Amniotic epithelial cell (primary cell): ENCODE data around the gene C19orf33.
"Not testable (repeated sequence)": the region's sequence is repeated elsewhere in the genome, so short reads cannot be mapped to it uniquely, and the experiment has no call there.

ENCODE experiments used
- DNase-seq: peaks from one replicate; pipeline ENCODE4 v3.0.0-alpha.2; 2010; ENCODE audit warnings: low read depth

C19orf33 gene

GRCh38 chr19:38303517-38304351 is at the start of gene C19orf33:
Gene C19orf33, plus strand, starts transcription at chr19:38304251. Its CDS starts 11 bp downstream, at chr19:38304262.
- peak; percentile 9 for DNase-seq

- DNase-seq = no peak
Observed at GRCh38 chr19:38255383-38256014, 48.6 kb upstream of the C19orf33 start.

DNA sequence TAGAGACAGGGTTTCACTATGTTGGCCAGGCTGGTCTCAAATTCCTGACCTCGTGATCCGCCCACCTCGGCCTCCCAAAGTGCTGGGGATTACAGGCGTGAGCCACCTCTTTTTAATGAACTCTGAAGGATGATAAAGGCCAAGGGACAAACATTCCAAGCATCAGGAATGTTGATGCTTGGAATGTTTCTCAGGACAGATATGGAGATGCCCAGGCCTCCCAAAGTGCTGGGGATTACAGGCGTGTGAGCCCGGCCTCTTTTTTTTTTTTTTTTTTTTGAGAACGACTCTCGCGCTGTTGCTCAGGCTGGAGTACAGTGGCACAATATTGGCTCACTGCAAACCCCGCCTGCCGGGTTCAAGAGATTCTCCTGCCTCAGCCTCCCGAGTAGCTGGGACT is 42.1 kb upstream of the C19orf33 start:
- not testable (repeated sequence) for DNase-seq

DNA sequence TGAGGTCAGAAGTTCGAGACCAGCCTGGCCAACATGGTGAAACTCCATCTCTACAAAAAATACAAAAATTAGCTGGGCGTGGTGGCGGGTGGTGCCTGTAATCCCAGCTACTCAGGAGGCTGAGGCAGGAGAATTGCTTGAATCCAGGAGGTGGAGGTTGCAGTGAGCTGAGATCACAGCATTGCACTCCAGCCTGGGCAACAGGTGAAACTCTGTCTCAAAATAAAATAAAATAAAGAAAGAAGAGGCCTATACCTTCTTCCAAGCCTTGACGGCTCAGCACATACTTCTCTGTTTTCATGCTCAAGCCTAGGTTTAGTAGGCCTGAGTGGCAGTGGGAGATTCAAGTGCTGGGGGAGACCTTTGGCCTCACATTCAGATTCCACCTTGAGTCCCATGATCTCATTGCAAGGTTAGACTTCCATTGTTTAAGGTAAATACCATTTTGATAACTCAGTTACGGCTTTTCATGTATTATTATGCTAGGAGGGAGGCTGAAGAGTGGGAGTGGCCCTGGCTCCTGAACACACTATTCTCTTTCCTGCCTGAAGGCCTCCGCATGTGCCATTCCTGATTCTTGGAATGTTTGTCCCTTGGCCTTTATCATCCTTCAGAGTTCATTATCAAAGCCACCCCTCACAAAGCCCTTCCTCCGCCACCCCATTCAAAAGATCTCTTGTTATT is 41.3 kb upstream of the C19orf33 start:
- DNase-seq = no peak

DNA sequence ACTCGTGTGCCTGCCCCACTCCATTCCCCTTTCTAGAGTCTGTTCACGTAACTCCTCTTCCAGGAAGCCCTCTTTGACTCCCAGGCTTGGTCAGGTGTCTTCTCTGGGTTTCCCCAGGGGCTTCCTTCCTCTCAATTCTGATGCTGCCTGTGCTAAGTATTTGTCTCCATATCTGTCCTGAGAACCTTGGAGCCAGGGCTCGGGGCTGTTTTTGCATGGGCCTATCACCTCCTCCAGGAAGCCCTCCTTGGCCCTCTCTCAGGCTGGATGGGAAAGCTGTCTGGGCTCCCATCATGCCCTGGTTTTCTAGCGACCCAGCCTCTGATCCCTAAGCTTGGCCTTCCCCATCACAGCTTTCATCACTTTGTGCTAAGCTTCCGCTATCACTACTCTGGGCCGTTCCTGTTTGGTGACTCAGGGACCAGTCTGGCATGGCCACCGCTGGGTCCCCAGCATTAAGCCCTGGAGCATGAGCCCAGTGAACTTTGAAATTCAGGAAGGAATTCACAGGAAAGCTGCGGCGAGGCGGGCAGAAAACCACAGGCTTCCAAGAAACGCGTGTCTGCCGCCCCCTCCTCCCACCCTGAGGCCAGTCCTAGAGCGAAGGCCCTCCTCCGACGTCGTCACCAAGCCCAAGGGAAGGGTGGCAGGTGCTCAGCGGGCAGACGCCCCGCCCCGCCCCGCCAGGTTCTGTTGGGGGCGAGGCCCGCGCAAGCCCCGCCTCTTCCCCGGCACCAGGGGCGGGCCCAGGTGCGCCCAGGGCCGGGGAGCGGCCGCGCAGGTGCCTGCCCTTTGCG is 40.2 kb upstream of the C19orf33 start:
- no peak for DNase-seq

GRCh38 chr19:38264486-38265212 is 39.4 kb upstream of the C19orf33 start, which contains the start of gene SPINT2:
Gene SPINT2, plus strand, starts transcription at chr19:38264573. Its CDS starts 320 bp downstream, at chr19:38264893.
- no peak for DNase-seq

- no peak for DNase-seq
Observed at GRCh38 chr19:38265213-38265861, 38.7 kb upstream of the C19orf33 start.

- DNase-seq = no peak
Observed at GRCh38 chr19:38265921-38266429, 38.1 kb upstream of the C19orf33 start.

DNA sequence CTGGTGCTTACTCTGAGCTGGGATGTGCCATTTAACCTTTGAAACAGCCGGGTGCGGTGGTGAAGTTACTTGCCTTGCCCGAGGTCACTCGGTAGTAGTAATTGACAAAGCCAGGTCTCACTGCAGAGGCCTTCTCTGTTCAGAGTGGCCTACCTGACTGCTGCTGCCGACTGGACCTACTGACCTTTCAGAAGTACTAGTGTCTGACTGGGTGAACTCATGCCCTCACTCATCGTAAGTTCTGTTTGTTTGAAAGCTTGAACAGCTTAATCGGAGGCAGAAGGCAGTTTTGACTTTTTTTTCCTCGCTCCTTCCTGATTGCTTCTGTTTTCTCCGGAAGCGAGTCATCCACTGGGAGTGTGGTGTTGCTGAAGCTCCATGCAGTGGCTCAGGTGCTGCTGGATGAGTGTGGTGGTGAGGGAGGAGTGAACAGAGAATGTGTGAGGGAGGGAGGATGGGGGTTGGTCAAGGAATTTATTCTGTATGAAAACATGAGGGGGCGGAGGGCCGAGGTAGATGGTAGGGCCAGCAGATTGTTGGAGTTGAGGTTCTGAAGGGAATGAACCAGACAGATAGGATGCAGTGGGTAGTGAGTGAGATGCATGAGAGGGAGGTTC is 37.0 kb upstream of the C19orf33 start:
- peak; percentile 79 for DNase-seq

GRCh38 chr19:38267761-38268483 is 36.1 kb upstream of the C19orf33 start:
- DNase-seq = no peak

DNA sequence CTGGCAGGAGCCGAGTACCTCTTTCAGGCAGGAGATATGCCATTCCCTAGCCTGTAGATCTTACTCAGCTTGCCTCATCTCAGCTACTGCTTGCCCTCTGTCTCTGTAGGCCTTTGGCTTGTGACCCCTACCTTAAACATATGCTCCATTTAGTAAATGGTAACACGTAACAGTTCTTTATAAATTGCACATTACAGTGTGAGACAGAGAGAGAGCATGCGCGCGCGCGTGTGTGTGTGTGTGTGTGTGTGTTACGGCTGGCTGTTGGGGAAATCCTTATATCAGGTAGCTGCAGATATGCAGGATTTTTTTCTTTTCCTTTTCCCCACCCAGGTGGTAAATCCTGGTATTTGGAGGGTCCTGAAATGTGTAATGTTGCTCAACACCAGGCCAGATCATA is 35.5 kb upstream of the C19orf33 start:
- no peak for DNase-seq

DNA sequence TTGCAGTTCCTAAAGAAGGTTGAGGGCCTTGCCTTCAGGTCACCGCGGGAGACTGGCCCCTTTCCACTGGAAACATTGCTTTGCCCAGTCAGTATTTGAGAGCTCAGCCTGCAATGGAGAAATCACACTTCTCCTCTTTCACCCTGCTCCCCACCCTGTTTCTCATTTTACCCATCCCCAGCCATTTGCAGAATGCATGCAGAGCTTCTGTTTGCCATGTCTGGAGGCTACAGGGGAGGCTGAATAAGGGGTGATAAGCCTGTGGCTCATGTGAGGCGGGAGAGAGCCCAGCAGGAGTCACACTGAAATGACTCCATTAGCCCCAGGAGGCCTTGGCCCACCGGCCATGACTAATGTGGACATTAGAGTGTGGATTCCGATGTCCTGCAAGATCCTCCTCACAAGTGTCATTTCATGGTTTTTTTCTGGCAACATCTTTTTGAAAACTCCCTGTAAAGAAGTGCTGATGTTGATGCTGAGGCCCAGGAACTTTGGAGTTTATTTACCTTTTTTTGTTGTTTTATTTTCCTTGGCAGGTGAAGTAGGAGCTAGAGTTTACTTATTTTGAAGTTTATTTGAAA is 33.4 kb upstream of the C19orf33 start:
- DNase-seq = no peak

DNA sequence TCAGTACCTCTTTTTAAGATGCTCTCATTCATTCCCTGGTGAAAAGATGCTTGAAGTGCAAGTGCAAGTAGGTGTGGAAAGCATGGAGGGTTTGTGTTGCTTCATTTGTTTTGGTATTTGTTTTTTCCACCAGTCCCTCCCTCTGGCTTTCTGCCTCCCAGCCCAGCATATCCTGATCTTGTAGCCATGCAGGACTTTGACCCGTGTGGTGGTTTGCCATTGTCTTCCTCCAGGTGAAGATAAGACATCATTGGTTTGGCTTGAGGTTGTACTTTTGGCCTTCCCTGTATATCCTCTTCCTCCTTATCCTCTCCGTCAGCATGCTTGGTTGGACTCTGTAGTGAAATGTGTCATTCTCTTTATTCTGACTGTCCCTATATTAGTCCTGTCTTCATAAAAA is 30.6 kb upstream of the C19orf33 start:
- no peak for DNase-seq

DNA sequence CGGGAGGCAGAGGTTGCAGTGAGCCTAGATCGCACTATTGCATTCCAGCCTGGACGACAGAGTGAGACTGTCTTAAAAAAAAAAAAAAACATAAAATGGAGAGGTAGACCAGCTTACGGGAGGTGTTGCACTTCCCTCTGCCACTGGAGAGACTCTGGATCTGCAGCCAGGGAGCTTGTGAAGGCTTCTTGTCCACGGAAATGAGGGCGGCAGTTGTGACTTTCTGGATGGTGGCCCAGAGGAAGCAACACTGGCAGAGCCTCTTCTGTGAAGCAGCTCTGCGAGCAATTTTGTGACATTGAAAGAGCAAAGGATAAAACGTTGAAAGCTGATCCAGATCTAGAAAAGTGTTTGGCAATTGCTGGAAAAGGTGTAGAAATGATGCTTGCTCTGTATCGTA is 29.3 kb upstream of the C19orf33 start:
- no peak for DNase-seq

DNA sequence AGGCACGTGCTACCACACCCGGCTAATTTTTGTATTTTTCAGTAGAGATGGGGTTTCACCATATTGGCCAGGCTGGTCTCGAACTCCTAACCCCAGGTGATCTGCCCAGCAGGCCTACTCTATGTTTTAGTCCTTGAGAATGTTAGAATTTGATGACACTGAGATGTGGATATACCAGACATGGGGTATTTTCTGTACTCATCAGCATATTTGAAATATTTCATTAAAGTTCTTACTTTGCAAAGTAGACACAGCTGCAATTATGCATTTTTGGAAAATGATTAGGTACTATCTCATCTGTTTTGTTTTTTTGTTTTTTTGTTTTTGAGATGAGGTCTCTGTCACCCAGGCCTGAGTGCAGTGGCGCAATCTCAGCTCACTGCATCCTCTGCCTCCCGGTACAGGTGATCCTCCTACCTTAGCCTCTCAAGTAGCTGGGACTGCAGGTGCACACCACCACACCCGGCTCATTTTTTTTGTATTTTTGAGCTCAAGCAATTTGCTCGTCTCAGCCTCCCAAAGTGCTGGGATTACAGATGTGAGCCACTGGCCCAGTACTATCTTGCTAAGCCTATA is 27.0 kb upstream of the C19orf33 start:
- DNase-seq = no peak

DNA sequence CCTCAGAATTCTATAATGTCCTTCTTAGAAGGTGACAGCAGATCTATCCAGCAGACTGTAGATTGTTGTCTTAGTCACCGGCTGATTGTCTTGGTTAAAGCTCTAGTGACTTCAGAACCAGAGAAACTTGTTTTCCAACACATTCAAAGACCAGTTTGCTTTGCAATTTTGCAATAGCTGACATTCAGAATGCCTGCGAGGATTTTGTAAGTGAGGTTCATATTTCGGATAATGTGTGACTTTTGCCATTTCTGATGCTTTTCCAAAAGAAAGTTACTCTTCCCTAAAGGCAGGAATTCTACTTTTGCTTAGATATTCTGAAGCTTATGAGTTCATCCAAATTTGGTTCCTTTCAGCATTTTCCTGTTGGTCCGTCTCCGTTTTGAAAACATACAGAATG is 26.5 kb upstream of the C19orf33 start:
- peak; percentile 39 for DNase-seq

DNA sequence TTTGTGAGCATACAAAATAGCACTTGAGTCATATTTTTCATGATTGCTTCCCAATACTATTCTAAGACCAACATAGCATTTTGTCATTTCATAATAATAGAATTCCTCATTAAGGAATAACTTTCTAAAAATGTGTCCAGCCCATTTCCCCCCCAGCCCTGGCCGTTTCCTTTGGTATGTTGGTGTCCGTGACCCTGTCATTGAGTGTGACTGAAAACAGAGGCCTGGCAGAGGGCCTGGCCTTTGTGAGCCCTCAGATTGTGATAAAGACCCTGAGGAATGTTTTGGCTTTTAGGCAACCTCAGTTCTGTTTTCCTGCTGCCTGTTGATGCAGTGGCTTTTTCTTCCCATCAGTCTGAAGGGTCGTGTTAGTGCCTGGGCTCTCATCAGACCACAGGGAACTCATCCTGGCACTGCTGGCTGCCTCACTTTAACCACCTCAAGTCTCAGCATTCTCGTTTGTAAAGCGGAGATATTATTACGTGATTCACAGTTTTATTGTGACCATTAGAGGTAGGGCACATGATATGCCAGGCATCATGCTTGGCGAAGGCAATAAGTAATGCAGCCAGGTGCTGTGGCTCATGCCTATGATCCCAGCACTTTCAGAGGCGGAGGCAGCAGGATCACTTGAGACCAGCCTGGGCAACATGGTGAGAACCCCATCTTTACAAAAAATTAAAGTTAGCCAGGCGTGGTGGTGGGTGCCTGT is 25.9 kb upstream of the C19orf33 start:
- DNase-seq = peak; percentile 59

- DNase-seq = no peak
Observed at GRCh38 chr19:38278751-38279150, 25.3 kb upstream of the C19orf33 start.
